Skeletal muscle cell (primary cell): ENCODE data around the gene GOLGA6L7.
"Not testable (repeated sequence)": the region's sequence is repeated elsewhere in the genome, so short reads cannot be mapped to it uniquely, and the experiment has no call there.

Experiments
- DNase-seq: peaks from one replicate; pipeline ENCODE4 v3.0.0-alpha.2; 2010; ENCODE audit warnings: low read depth
- H3K4me3 ChIP-seq: 2 replicates; pipeline ENCODE4 v1.5.1; 2011; ENCODE audit warnings: low read depth, mild to moderate bottlenecking, control low read depth, low read length, moderate library complexity

The GOLGA6L7 gene, protein sequence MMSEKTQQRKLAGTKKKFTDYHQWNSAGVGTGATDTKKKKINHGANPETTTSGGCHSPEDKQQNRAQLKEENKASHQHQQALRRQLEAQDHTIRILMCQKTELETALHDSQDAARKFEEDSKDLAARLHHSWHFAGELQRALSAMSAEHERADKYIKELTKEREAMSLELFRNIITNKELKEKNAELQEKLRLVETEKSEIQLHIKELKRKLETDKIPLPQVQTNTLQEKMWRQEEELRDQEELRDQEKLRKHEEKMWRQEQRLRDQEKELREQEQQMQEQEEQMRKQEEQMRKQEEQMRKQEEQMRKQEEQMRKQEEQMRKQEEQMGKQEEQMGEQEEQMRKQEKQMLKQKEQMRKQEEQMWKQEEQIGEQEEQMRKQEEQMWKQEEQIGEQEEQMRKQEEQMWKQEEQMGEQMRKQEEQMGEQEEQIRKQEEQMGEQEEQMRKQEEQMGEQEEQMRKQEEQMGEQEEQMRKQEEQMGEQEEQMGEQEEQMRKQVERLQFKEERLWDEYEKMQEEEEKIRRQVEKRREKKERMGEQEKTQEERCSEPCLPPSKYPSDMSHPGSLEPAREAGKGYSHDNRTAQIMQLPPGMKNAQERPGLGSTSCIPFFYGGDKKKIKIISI

DNA sequence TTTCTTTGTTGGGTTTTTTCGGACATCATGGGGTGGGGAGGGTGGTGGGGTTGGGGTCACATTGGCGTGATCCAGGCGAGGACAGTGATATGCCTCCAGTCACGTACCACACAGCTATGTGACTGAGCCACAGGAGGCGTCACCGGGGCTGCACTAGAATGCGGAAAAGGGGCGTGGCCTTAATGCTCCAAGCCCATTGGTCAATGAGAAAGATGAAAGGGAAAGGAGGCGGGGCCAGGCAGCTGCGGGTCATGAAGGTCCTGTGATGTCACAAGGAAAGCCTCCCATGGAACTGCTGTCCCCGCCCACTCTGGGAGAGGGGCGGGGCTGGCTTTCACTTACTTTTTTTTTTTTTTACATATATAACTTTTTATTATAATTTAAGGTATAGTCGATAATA is at the start of gene GOLGA6L7:
Gene GOLGA6L7, minus strand, starts transcription at position 124 of the 400 bp plus-strand sequence. Its CDS starts 95 bp downstream, at position 29.
- not testable (repeated sequence) for H3K4me3 ChIP-seq, DNase-seq

DNA sequence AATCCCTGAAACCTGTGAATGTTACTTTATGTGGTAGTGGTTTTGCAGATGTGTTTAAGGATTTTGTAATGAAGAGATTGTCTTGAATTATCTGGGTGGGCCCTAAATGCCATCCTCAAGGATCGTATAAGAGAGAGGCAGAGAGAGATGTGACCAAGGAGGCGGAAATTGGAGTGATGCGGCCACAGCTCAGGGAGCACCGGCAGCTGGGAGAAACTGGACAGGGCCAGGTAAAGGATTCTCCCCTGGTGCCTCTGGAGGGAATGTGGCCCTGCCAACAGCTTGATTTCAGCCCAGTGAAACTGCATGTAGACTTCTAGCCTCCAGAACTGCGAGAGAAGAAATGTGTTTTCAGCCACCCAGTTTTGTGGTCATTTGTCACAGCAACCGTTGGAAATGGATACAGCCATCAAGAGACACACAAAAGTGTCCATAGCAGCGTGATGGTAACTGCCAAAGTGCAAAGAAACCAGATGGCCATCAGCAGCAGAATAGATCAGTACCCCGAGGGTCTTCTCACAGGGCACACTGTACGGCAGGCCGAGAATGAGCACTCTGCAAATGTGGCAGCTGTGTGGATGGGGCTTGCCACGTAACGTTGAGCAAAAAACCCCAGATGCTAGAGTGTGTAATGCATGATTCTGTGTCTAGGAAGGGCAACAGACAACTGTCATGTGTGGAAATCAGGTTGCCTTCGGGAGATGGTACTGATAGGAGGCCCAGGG is 49.6 kb upstream of the GOLGA6L7 start:
- H3K4me3 ChIP-seq, result no peak overlapping the region
- DNase-seq, result no peak

DNA sequence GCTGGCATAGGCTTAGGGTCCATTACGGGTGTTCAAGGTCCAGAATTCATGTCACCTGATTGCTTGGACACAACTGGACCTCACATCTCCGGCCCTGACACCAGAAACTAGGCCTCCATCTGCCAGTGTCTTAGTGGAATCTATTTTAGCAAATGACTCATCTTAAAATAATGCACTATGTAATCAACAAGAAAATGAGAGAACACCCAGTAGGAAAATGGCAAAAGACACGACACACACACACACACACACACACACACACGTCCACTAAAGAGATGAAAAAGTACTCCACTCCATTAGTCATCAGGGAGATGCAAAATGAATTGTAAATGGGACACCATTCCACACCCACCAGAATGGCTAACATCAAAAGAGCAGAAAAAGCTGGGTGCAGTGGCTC is 48.5 kb upstream of the GOLGA6L7 start:
- DNase-seq, result peak; percentile 78
- H3K4me3 ChIP-seq, result no peak overlapping the region

DNA sequence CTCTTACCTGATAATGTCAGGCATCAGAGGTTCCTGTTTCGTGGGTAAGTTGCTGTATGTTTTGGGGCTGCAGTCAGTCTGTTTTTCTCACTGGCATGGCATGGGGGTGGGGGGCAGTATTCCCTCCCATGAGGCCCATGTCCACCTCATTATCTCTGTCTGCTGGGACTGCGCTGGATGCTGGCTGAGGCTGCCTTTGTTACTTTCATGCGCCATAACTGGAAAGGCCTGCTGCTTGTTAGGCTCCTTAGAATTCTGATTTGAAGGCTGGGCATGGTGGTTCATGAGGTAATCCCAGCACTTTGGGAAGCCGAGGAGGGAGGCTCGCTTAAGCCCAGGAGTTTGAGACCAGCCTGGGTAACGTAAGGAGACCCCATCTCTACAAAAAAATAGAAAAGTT is 47.1 kb upstream of the GOLGA6L7 start:
- H3K4me3 ChIP-seq, result no peak overlapping the region
- no peak for DNase-seq

DNA sequence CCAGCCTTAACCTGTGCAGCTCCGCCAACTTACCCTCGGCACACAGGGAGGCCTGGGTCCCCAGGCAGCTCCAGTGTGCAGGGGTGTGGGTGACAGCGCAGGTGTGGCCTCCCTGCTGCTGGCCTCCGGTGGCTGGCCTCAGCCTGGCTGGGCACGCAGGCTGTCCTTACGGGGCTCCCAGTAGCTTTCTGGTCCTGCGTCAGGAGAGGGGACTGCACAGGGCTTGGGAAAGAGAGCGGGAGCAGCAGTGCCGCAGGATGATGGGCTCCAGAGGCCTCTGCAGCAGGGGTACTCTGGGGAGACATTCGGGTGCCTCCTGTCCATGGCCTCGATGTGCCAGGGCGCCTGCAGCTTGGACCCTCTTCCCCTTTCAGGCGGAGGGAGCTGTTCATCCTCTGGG is 46.7 kb upstream of the GOLGA6L7 start:
- no peak overlapping the region for H3K4me3 ChIP-seq
- no peak for DNase-seq

DNA sequence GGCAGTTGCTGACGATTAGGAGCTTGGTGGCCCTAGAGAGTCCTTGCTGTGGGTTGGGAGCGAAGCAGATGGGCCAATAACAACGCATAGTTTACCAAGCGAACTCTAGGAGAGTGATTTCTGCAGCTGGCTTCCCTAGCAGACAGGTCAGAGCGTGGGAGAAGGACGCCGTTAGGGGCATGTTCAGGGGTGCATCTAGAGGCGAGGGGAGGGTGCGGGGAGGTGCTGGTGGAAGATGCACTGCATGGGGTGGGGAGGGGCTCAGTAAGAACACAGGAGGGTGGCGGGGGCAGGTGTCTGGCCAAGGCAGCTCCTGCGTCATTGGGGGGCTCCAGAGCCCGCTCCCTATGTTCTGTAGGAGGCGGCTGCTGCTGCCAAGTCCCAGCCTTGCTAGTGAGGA is 46.2 kb upstream of the GOLGA6L7 start:
- no peak overlapping the region for H3K4me3 ChIP-seq
- DNase-seq, result no peak

DNA sequence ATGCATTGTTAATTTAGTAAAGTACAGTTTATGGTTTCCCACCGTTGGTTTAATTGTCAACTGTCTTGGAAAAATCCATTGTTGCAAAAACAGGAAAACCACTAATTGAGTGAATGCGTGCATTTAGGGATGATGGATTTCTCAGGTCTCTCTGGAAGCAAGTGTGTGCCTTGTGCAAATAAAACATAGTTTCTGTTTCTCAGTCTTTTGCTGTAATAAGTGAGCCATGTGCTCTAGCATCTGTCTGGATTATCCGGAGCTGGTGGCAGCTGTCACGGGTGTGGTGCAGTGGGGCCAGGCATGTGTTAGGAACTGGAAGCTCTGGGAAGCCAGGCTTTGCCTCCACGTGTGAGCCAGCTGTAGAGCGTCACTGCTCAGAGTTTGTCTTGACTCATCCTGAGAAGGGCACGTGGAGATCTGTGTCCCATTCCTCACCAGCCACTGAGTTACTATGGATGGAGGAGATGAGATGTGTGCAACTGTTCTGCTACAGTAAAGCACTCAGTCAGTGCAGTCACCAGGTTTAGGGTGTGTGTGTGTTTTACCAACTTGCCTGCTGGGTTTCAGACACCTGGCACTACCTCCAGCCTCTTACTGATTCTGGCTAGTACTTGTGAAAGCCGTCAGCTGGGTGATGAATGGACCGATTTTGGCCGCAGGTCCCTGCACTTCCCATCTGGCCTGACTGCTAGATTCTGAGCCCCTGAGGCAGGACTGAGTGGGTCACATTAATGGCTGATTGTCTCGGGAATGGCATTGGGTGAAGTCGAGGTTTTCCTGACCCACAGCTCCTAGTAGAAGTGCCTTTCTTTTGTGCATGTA is 44.6 kb upstream of the GOLGA6L7 start:
- no peak for DNase-seq
- H3K4me3 ChIP-seq, result no peak overlapping the region

DNA sequence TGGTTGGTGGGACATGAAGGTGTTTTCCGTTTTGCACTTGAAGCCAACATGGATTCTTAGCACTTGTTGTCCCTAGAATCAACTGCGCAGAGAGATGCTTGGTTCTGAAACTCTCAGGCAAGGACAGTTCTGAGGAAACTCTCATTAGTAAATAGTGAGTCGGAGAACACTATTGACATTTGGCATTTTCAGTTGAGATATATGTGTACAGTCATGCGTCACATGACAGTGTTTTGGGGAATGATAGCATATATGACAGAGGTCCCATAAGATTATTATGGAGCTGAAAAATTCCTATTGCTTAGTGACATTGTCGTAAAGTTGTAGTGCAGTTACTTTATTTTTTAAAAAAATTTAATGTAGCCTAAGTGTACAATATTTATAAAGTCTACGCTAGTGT is 43.1 kb upstream of the GOLGA6L7 start:
- DNase-seq, result no peak

DNA sequence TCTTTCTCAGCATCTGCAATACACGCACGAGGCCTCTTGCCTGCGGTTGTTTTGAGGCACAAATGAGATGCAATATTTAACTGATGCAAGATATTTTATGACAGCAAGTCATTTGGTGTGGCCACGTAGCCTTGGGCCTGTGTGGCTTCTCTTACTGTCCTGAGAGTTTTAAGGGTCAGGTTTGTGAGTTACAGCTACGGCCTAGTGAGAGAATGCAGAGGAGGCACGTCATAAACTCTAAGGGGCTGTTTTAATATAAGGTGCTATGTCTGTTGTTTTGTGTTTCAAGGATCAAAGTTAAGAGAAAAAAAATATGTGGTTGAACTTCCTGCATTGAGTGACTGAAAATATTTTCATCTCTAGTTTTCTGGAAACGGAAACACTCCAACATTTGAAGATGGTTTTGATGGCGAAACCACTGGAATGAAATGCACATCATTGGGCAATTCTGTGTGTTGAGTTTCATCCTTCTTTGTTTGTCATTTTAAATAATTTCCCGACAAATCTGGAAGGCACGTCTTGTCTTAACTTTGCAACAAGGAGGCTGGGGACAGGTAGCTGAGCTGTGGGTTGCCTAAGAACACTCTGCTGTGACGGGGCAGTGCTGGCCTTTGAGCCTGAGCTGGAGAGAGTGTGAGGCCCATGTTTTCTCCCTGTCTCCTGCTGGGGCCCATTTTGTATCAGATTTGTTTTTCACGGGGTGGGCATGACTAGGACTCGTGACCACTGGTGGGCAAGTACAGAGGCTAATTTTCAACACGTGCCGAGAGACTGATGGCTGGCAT is 42.5 kb upstream of the GOLGA6L7 start:
- no peak for DNase-seq
- no peak overlapping the region for H3K4me3 ChIP-seq

More for the DNA sequence above, 43.1 kb upstream of the GOLGA6L7 start:
- no peak overlapping the region for H3K4me3 ChIP-seq

DNA sequence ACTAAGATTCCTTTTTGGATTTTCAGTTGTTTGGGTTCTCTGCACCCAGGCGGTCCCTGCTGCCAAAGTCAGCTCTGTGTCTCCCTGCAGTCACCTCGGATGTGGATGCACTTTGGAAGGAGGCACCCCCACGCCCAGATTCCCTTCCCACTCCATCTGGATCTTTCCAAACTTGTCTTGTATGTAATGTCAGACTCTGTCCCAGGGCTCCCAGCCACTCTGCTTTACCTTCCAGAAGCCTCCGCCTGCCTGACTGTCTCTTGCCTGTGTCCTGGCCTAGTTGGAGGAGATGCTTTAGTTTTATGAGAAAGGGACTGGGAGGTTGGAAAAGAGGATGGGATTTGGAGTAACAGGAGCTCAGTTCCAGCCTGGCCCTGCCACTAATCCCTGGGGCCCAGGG is 41.8 kb upstream of the GOLGA6L7 start:
- not testable (repeated sequence) for H3K4me3 ChIP-seq, DNase-seq

DNA sequence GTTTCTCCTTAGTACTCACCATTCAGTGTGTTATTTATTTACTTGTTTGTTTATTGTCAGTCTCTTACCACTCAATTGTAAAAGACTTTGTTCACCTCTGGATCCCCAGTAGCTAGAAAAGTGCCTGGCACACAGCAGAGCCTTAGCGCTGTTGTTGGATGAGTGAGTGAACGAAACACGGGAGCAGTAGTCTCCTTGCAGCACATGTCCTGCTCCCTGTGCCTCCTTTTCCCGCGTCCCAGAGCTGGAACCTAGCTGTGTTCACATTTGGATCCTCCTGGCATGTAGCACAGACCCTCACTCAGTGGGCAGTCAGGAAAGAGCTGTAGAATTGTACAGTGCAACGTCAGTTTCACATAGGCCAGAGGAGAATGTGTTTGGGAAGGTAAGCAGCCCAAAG is 41.4 kb upstream of the GOLGA6L7 start:
- not testable (repeated sequence) for DNase-seq, H3K4me3 ChIP-seq

DNA sequence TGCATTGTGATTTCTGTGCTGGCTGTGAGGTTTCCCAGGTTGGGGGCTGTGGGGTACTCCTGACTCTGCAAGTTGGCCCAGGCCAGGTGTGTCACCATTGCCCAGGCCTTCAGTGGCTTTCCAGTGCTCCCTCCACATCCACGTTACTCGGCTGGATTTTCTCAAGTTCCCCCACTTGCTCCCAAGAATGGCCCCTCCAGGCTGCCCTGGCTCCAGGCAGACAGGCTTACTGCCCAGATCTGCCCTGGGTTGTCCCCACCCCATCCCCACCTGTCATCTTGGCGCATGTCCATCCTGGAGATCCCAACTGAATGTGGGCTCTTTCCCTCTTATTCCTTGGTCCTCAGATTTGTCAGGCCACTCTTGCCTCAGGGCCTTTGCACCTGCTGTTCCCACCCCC is 40.9 kb upstream of the GOLGA6L7 start:
- no peak overlapping the region for H3K4me3 ChIP-seq
- no peak for DNase-seq

DNA sequence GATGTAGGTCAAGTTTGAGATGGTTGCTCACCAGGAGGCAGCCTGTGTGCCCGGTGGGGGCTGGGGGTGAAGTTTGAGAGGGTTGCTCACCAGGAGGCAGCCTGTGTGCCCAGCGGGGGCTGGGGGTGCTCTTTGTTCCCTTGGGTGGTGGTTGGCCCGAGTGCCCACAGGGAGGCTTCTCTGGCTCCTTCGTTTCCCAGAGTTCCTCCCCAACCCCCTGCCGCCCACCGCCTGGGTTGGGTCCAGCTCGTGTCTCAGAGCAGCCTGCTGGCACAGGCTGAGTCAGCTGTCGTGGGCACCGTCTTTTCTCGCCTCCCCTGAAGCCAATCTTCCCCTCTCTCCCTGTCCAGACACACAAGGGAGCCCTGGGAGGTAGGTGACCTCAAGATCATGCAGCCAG is 40.5 kb upstream of the GOLGA6L7 start:
- DNase-seq, result no peak
- no peak overlapping the region for H3K4me3 ChIP-seq

DNA sequence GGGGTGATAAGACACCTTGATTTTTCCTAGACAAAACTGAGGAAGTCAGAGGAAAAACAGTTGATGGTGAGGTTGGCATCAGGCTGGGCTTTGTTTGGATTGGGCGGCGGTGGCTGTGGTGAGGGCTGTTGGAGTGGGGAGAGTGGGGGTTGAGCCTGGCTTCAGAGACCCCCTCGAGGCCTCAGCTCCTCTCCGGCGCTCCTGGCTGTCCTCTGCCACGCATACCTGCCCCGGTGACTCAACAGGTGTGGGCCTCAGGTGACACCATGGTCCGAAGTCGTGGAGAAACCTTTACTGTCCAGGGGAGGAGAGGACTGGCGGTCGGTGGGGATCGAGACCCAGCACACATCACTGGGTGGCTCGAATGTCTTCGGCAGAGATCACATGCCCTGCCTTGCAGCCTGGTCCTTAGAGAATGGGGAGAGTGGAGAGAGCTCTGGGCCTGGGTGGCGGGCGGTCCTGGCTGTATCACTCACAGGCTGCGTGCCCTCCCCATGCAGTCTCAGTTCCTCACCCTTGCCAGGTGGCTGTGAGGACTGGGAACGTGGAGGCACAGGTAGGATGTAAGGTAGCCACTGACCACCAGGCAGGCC is 40.0 kb upstream of the GOLGA6L7 start:
- no peak overlapping the region for H3K4me3 ChIP-seq
- no peak for DNase-seq

DNA sequence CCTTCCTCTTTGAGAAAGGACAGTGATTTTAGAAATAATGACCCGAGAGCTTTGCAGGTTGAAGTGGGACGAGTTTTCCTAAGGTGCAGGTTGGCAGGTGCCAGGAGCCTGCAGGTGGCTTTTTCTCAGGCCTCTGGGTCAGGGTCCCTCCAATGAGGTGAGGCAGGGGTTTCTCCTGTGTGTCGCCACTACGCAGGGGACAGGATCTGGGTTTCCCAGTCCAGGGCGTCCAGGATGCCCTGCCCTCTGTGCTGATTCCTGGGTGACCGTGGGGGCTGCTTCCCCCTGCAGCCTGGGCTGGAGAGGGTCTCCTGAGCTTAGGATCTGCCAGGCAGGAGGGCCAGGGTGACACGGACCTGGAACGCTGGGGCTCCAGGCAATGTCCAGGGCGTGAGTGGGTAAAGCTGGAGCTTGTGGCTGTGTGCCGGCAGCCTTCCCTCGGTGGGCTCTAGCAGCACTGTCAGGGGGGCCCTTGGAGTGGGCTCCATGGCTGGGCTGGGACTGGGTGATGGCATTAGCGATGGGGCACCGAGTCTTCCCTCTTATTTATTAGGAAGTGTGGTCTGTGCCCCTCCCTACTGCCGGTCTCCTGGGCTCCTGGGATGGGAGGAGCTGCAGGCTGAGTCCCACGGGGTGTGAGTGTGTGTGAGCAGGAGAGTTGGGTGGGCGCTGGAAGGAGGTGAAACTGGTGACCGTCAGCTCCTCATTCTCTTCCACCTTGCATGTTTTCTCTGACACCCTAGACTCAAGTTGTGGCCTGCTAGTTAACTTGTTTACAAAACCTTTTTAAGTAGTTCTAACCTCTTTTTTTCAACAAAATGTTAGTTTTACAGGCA is 39.1 kb upstream of the GOLGA6L7 start:
- DNase-seq, result no peak
- peak overlapping the region; percentile 72 for H3K4me3 ChIP-seq

DNA sequence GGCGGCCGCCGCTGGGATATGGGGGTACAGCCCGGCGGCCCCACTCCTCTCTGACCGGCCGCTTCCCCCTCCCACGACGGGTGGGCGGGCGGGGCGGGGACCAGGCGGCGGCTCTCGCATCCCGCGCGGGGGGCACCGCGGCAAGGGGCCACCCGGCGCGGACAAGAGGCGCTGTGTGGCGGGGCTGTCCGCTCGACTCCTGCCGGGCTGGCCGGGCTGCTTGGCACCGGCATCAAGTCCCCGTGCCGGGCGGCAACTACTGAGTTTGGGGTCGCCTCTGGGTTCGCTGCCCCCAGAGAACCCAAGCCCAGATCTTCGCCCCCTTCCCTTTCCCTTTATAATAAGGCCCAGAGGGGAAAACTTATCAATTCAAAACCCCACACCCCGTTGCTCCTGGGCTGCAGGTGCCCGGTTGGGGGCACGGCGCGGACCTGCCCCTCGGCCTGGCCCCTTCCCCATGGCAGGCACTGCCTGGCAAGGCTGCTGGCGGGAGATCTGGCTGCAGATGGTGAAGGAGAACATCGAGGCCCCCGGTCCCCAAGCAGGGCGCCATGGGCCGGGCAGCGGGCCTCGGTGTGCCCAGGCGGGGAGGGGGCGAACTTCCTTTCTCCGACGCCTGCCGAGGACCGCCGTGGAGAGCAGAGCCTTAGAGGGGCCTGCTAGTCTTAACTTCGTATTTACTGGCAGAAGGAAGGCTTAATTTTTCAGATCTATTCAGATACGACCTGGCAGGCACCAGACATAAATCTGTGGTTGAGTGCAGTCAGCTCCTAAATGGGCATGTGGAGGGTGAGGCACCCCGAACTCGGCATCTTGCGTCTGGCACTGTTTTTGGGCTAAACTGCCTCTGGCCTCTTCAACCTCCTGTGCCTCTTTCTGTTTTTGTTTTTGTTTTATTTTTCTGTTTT is 38.2 kb upstream of the GOLGA6L7 start:
- no peak for DNase-seq
- peak overlapping the region; percentile 72 for H3K4me3 ChIP-seq
